DMS 273 (cell line): ENCODE measurements around the gene SH3TC1.

ENCODE experiments used
- DNase-seq: peaks from one replicate; lab custom pipeline; 2025; ENCODE audit not compliant: unreplicated experiment; lab: John Stamatoyannopoulos, UW

The SH3TC1 gene

GRCh38 chr4:8260656-8261111, 61.6 kb downstream of the SH3TC1 start:
- no peak for DNase-seq

- DNase-seq: no peak
Measured at GRCh38 chr4:8261851-8262535, 62.9 kb downstream of the SH3TC1 start.

GRCh38 chr4:8262637-8263322, 63.7 kb downstream of the SH3TC1 start:
- DNase-seq: no peak

GRCh38 chr4:8263397-8263796, 64.3 kb downstream of the SH3TC1 start:
- DNase-seq: no peak

GRCh38 chr4:8264106-8264505, 65.0 kb downstream of the SH3TC1 start:
- no peak for DNase-seq

GRCh38 chr4:8265171-8265929, 66.3 kb downstream of the SH3TC1 start:
- DNase-seq: no peak

- DNase-seq: no peak
Measured at GRCh38 chr4:8266088-8266487, 67.0 kb downstream of the SH3TC1 start.

GRCh38 chr4:8266508-8266907, 67.4 kb downstream of the SH3TC1 start:
- no peak for DNase-seq

GRCh38 chr4:8267077-8267476, 68.0 kb downstream of the SH3TC1 start:
- DNase-seq: peak; percentile 87

- no peak for DNase-seq
Measured at GRCh38 chr4:8268211-8268610, 69.1 kb downstream of the SH3TC1 start.

GRCh38 chr4:8268901-8269534, 69.9 kb downstream of the SH3TC1 start:
- no peak for DNase-seq

- no peak for DNase-seq
Measured at GRCh38 chr4:8269535-8270417, 70.7 kb downstream of the SH3TC1 start, which contains the start of gene HTRA3. Gene HTRA3 (plus strand): TSS chr4:8269754. CDS start chr4:8269969, 215 bp downstream.

GRCh38 chr4:8270418-8270771, 71.3 kb downstream of the SH3TC1 start:
- no peak for DNase-seq

GRCh38 chr4:8270912-8271815, 72.1 kb downstream of the SH3TC1 start:
- no peak for DNase-seq

GRCh38 chr4:8271821-8272220, 72.7 kb downstream of the SH3TC1 start:
- DNase-seq: no peak

GRCh38 chr4:8272472-8273428, 73.7 kb downstream of the SH3TC1 start:
- no peak for DNase-seq

GRCh38 chr4:8273450-8273849, 74.4 kb downstream of the SH3TC1 start:
- no peak for DNase-seq

- no peak for DNase-seq
Measured at GRCh38 chr4:8274066-8274652, 75.1 kb downstream of the SH3TC1 start.
